HG02678 (cell line): ENCODE data around the gene ZSCAN18.
A peak's percentile ranks its signal among the peaks of the same experiment; 100 is the strongest.
"Not testable (repeated sequence)": the region's sequence is repeated elsewhere in the genome, so short reads cannot be mapped to it uniquely, and the experiment has no call there.

Experiments
- ATAC-seq: cut with Tn5 transposase; IDR thresholded peaks from one replicate; pipeline ENCODE4 v1.9.1; 2021; ENCODE audit warnings: mild to moderate bottlenecking, moderate library complexity; ENCODE audit not compliant: unreplicated experiment

The ZSCAN18 gene, protein sequence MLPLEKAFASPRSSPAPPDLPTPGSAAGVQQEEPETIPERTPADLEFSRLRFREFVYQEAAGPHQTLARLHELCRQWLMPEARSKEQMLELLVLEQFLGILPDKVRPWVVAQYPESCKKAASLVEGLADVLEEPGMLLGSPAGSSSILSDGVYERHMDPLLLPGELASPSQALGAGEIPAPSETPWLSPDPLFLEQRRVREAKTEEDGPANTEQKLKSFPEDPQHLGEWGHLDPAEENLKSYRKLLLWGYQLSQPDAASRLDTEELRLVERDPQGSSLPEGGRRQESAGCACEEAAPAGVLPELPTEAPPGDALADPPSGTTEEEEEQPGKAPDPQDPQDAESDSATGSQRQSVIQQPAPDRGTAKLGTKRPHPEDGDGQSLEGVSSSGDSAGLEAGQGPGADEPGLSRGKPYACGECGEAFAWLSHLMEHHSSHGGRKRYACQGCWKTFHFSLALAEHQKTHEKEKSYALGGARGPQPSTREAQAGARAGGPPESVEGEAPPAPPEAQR

DNA sequence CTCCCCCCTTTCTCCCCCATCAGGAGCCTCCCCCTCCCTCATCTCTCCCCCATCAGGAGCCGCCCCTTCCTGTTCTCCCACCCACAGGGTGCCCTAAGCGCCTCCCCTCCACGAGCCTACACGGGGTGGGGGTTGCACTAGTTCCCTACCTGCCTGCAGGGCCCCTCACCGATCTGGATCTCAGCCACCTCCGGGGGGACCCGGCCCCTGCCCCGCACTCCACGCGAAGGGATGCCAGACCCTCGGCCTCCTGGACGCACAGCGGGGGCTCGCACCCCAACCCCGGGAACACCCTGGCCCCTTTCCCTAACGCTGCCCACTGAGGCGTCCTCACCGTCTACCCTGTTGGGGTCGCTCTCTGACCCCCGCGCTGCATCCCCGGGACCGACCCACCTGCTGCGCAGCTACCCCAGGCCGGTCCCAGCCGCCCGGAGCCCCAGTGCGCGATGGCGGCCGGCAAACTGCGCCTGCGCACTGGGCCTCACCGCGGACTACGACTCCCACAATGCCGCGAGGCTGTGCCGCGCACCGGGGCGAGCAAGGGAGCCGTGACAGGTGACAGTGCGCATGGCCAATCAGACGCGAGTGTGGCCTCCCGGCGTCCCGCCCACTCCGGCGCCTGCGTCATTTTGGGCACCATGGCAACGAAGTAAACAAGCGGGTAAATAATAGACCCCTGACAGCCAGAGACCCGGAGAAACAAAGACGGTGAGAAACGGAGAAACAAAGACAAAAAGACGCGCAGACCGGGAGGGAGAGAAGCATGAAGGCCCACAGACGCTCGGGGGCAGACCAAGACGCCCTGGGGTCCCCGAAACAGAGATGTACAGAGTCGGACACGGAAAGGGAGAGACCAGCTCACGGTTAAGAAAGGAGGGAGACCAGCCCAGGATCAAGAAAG, at the start of gene ZSCAN18:
ZSCAN18 (minus strand) TSS at position 451 of the 901 bp plus-strand sequence. CDS start 7,964 bp downstream, outside the sequence.
- peak; percentile 88 for ATAC-seq

DNA sequence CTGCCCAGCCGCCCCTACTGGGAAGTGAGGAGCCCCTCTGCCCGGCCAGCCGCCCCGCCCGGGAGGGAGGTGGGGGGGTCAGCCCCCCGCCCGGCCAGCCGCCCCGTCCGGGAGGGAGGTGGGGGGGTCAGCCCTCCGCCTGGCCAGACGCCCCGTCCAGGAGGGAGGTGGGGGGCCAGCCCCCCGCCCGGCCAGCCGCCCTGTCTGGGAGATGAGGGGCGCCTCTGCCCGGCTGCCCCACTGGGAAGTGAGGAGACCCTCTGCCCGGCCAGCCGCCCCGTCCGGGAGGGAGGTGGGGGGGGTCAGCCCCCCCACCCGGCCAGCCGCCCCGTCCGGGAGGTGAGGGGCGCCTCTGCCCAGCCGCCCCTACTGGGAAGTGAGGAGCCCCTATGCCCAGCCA, 49.4 kb upstream of the ZSCAN18 start:
- ATAC-seq: not testable (repeated sequence)

DNA sequence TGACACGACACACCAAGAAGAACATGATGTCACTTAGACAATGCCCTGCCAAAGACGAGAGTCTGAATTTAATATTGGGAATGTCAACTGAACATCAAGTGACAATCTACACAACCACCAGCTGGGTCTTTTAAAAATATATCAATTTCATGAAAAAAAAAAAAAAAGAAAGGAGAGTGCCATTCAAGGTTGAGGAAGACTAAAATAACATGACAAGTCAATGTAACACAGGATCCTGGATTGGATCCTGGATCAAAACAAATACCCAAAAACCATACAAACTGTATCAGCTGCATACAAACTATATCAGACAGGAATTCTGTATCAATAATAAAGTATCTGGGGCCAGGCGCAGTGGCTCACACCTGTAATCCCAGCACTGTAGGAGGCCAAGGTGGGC, 47.8 kb upstream of the ZSCAN18 start:
- no peak for ATAC-seq

GRCh38 chr19:58134244-58134643, 36.2 kb upstream of the ZSCAN18 start:
- ATAC-seq: no peak

DNA sequence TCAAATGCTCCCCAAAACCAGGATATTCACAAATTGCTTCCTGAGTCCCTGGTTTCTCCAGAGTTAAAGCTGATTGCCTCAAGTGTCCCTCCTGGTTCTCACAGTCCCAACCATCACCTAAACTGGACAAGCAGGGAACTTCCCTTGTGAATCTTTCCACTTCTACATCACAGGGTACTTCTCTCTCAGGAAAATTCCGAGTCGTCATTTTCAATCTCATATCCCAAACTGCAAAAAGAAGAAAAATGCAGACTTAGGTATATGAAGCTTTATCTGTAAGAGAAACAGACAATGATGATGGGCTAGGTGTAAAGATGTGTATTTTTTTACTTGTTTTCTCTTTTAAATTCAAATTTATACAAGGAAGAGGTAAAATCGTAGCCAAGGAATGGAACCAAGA, 31.3 kb upstream of the ZSCAN18 start:
- no peak for ATAC-seq

DNA sequence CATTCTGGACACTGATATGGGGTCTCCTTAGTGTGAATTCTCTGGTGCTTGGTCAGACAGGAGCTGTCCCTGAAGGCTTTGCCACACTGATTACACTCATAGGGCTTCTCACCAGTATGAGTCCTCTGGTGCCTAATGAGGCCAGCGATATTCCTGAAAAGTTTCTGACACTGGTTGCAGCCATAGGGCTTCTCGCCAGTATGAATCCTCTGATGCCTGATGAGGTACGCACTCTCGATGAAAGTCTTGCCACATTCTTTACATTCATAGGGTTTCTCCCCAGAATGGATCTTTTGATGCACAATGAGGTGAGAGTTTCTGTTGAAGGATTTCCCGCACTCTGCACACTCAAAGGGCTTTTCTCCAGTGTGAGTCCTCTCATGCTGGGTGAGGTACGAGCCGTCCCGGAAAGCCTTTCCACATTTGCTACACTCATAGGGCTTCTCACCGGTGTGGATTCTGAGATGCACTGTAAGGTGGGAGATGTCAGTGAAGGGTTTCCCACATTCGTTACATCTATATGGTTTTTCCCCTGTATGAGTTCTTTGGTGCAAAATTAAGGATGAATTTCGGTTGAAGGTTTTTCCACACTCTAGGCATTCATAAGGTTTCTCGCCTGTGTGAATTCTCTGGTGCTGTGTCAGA, 30.1 kb upstream of the ZSCAN18 start:
- ATAC-seq: no peak

DNA sequence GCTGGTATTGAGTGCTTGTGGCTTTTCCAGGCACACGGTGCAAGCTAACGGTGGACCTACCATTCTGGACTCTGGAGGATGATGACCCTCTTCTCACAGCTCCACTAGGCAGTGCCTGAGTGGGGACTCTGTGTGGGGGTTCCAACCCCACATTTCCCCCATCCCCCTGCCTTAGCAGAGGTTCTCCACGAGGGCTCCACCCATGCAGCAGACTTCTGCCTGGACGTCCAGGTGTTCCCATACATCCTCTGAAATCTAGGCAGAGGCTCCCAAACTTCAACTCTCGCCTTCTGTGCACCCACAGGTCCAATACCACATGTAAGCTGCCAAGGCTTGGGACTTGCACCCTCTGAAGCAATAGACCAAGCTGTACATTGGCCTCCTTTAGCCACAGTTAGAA, 25.3 kb upstream of the ZSCAN18 start:
- no peak for ATAC-seq

DNA sequence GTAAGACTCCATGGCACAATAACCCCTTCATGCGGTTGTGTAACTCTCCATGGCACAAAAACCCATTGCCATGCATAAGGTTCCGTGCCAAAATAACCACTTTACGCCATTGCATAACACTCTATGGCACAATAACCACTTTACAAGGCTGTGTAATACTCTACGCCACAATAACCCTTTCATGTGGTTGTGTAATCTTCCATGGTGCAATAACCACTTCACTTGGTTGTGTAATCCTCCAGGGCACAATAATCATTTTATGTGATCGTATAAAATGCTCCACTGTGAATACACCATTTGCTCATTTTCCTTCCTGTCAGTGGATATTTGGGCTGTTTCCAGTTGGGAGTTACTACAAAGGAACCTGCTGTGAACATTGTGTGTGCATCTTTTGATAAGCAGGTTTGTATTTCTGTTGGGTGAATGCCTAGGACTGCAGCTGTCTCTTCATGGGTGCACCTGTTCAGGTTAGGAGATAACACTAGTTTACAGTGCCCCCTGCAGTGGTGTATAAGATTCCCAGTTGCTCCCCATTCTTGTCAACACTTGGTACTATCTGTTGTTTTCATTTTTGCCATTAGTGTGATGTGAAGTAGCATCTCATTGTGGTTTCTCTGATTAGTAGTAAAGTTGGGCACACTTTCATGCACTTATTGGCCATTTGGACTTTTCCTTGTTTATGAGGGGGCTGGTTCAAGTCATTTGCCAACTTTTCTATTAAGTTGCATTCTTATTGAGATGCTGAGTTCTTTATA, 21.1 kb upstream of the ZSCAN18 start:
- ATAC-seq: no peak

DNA sequence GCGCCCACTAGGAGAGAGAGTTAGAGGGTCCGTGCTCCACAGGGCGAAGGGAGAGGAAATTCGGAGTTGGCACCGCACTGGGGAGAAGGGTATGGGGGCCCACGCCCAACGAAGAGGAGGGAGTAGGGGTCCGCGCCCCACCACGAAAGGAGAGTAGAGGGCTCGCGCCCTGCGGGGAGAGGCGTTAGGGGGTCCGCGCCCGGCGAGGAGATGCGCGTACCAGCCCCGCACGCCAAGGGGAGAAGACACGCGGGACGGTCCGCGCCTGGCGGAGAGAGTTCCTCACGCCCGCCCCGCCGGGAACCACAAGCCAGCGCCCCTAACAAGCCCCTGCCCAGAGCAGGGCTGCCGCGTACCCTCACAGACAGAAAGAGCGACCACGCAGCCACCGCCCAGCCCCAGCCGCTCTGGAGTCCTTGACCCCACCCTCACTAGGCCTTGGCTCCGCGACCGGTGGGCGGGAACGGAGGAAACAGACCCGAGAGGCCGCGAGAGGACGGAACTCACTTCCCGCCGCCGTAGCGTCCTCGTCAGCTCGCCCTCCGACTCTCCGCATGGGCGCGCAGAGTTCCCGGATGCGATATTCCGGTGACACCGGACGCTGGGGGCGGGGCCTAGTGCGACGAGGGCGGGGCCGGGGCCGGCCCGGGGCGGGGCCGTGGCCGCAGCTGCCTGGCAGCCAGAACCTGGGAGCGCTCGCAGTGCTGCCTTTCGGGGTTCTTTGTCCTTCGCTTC, 20.0 kb upstream of the ZSCAN18 start:
- ATAC-seq: no peak

GRCh38 chr19:58108546-58108817, 10.5 kb upstream of the ZSCAN18 start:
- ATAC-seq: no peak

DNA sequence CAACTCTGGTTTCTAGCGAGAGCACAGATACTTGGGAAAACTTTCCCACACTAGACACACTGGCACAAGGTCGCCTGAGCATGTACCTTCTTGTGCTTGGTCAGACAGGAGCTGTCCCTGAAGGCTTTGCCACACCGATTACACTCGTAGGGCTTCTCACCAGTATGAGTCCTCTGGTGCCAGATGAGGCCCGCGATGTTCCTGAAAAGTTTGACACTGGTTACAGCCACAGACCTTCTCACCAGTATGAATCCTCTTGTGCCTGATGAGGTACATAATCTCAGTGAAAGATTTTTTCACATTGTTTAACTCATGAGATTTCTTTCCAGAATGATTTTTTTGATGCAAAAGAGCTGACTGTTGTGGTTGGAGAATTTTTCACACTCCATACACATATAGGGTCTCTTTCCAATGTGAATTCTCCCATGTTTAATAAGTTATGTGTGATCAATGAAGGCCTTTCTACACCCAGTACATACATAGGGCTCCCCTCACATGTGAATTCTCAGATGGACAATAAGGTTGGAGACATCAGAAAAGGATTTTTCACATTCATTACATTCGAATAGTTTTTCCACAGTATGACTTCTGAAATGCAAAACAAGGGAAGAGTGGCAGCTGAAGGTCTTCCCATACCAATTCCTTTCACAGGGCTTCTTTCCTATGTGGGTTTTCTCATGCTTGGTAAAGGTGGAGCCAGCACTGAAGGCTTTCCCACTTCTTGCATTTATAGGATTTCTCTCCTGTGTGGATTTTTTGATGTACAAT, 9.9 kb upstream of the ZSCAN18 start:
- no peak for ATAC-seq

- ATAC-seq: no peak
Observed at GRCh38 chr19:58098682-58098998, 609 bp upstream of the ZSCAN18 start.

- no peak for ATAC-seq
Observed at GRCh38 chr19:58097349-58097748, 682 bp downstream of the ZSCAN18 start.

DNA sequence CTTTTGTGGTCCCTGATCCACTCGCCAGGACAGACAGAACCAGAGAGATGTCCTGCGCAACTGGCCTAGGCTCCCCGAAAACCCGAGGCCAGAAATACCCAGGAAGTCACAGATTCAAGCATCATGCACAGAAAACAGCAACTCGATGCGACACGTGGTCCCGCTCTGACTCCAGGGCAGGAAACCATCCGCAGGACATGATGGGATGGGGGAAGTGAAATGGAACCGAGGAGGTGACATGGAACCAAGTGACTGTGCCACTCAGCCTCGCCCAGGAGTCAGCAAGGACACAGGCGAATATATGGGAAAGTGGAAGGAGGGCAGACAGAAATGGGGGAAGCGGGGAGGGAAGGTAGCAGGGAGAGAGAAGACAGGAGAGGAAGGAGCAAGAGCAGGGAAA, 1.1 kb downstream of the ZSCAN18 start:
- ATAC-seq: no peak

- ATAC-seq: no peak
Observed at GRCh38 chr19:58095328-58095727, 2.7 kb downstream of the ZSCAN18 start.

GRCh38 chr19:58093071-58093470, 5.0 kb downstream of the ZSCAN18 start:
- ATAC-seq: no peak

- ATAC-seq: no peak
Observed at GRCh38 chr19:58091251-58091995, 6.6 kb downstream of the ZSCAN18 start.

GRCh38 chr19:58089846-58090245, 8.2 kb downstream of the ZSCAN18 start:
- ATAC-seq: no peak
